Liver (tissue), 9 donors: ENCODE results near the gene RGCC. TPM values are rescaled to one million over a fixed set of nuclear protein-coding genes. Genes with fewer than 3 reads are reported as not detected.

Experiments
- DNase-seq: peaks from one replicate; pipeline ENCODE4 v3.0.0-alpha.2; 2017; ENCODE audit warnings: low spot score
- H3K27ac ChIP-seq, 2 donors: one replicate each; pipeline ENCODE4 v1.7.0; 2013; ENCODE audit warnings: inconsistent platforms in 2 of 2, low read length in 2 of 2, control low read depth in 1 of 2, low read depth in 1 of 2, mild to moderate bottlenecking in 1 of 2
- H3K27me3 ChIP-seq, 4 donors: one replicate each; pipeline versions ENCODE4 v1.6.1 to v1.7.0; 2013; ENCODE audit warnings: low read length in 3 of 4, inconsistent platforms in 1 of 4, mild to moderate bottlenecking in 1 of 4, moderate library complexity in 1 of 4; ENCODE audit not compliant: control insufficient read depth in 4 of 4, insufficient read depth in 4 of 4
- H3K36me3 ChIP-seq, 4 donors: one replicate each; pipeline versions ENCODE4 v1.6.1 to v1.7.0; 2013; ENCODE audit warnings: low read length in 3 of 4, mild to moderate bottlenecking in 3 of 4, low read depth in 1 of 4, moderate library complexity in 1 of 4; ENCODE audit not compliant: control insufficient read depth in 4 of 4, insufficient read depth in 3 of 4
- H3K4me1 ChIP-seq, 4 donors: one replicate each; pipeline versions ENCODE4 v1.6.1 to v1.7.0; 2013; ENCODE audit warnings: low read length in 3 of 4, mild to moderate bottlenecking in 3 of 4, moderate library complexity in 1 of 4; ENCODE audit not compliant: control insufficient read depth in 4 of 4, insufficient read depth in 4 of 4
- H3K4me3 ChIP-seq, 3 donors: one replicate each; pipeline versions ENCODE4 v1.6.1 to v1.7.0; 2013; ENCODE audit warnings: low read length in 3 of 3, control low read depth in 1 of 3, low read depth in 1 of 3, mild to moderate bottlenecking in 1 of 3
- H3K9ac ChIP-seq, 2 donors: one replicate each; pipeline ENCODE4 v1.7.0; 2013; ENCODE audit warnings: low read length in 2 of 2, mild to moderate bottlenecking in 2 of 2, moderate library complexity in 2 of 2, control low read depth in 1 of 2, low read depth in 1 of 2
- H3K9me3 ChIP-seq, 4 donors: one replicate each; pipeline versions ENCODE4 v1.6.1 to v1.7.0; 2013; ENCODE audit warnings: low read length in 3 of 4; ENCODE audit not compliant: control insufficient read depth in 4 of 4
- EGR1 ChIP-seq, 2 donors: IDR thresholded peaks; 2 replicates each; pipeline ENCODE4 v1.6.1; 2016 to 2018; ENCODE audit warnings: antibody characterized with exemption in 2 of 2, low read depth in 2 of 2
- FOXA1 ChIP-seq: IDR thresholded peaks from 2 replicates; pipeline ENCODE4 v1.6.1; 2016; ENCODE audit warnings: antibody characterized with exemption
- FOXA2 ChIP-seq: IDR thresholded peaks from 2 replicates; pipeline ENCODE4 v1.6.1; 2016; ENCODE audit warnings: antibody characterized with exemption
- GABPA ChIP-seq, 2 donors: IDR thresholded peaks in 1 of 2; conservative IDR thresholded peaks in 1 of 2; 2 replicates each; pipeline ENCODE4 v1.6.1; 2016; ENCODE audit warnings: antibody characterized with exemption in 2 of 2, mild to moderate bottlenecking in 1 of 2, moderate library complexity in 1 of 2
- HNF4A ChIP-seq, 2 donors: conservative IDR thresholded peaks; 2 replicates each; pipeline ENCODE4 v1.6.1; 2016; ENCODE audit warnings: antibody characterized with exemption in 2 of 2, mild to moderate bottlenecking in 2 of 2
- HNF4G ChIP-seq: IDR thresholded peaks from 2 replicates; pipeline ENCODE4 v1.6.1; 2016; ENCODE audit warnings: antibody characterized with exemption
- JUND ChIP-seq, 2 donors: IDR thresholded peaks; 2 replicates each; pipeline ENCODE4 v1.6.1; 2016; ENCODE audit warnings: antibody characterized with exemption in 2 of 2
- NR2F2 ChIP-seq: IDR thresholded peaks from 2 replicates; pipeline ENCODE4 v1.6.1; 2016; ENCODE audit warnings: antibody characterized with exemption
- RAD21 ChIP-seq, 2 donors: IDR thresholded peaks; 2 replicates each; pipeline ENCODE4 v1.6.1; 2016; ENCODE audit warnings: antibody characterized with exemption in 2 of 2, mild to moderate bottlenecking in 2 of 2
- RXRA ChIP-seq, 2 donors: IDR thresholded peaks; 2 replicates each; pipeline ENCODE4 v1.6.1; 2017 to 2018; ENCODE audit warnings: antibody characterized with exemption in 2 of 2, mild to moderate bottlenecking in 1 of 2
- SP1 ChIP-seq: IDR thresholded peaks from 2 replicates; pipeline ENCODE4 v1.6.1; 2018; ENCODE audit warnings: antibody characterized with exemption, mild to moderate bottlenecking
- TAF1 ChIP-seq: conservative IDR thresholded peaks from 2 replicates; pipeline ENCODE4 v1.6.1; 2016; ENCODE audit warnings: antibody characterized with exemption, mild to moderate bottlenecking
- YY1 ChIP-seq: IDR thresholded peaks from 2 replicates; pipeline ENCODE4 v1.6.1; 2016; ENCODE audit warnings: antibody characterized with exemption, mild to moderate bottlenecking
- WGBS: extraction: QIAGEN DNeasy Blood & Tissue Kit; methylation state at CpG from one replicate; pipeline ENCODE4 v1.1.7; 2013; 5-methylcytosine and 5-hydroxymethylcytosine counted together
- polyA plus RNA-seq, 2 donors: library from polyadenylated mRNA; stranded (reverse) in 1 of 2; unstranded in 1 of 2; fragments of 200-250 nt in 1 of 2; fragments of >200 nt in 1 of 2; fragmentation: Nextera tagmentation in 1 of 2; extraction: Ambion mirVana in 1 of 2; gene quantifications; one replicate each; pipeline versions ENCODE4 v1.2.1 to v1.2.3, GENCODE V29; 2013 to 2015
- total RNA-seq, 2 donors: library from RNA; depleted of rRNA; stranded (reverse); fragments of >200 nt; gene quantifications; one replicate each; pipeline ENCODE4 v1.2.3, GENCODE V29; 2014
- TF ChIP-seq, protein P1 (sequence below): IDR thresholded peaks from 2 replicates; pipeline ENCODE4 v1.6.1; 2016; ENCODE audit warnings: antibody characterized with exemption, mild to moderate bottlenecking
- TF ChIP-seq, protein P2 (sequence below): fragments of 150-350 bp; IDR thresholded peaks from 2 replicates; pipeline ENCODE4 v1.5.1; 2017; ENCODE audit warnings: improper control_type of control experiment, low read depth, low read length; ENCODE audit not compliant: missing input control
- TF ChIP-seq, protein P3 (sequence below): IDR thresholded peaks from 2 replicates; pipeline ENCODE4 v1.6.1; 2016; ENCODE audit warnings: antibody characterized with exemption
- TF ChIP-seq, protein P4 (sequence below): IDR thresholded peaks from 2 replicates; pipeline ENCODE4 v1.6.1; 2016; ENCODE audit warnings: antibody characterized with exemption
- TF ChIP-seq, protein P5 (sequence below): IDR thresholded peaks from 2 replicates; pipeline ENCODE4 v1.6.1; 2016; ENCODE audit warnings: antibody characterized with exemption
- donor health status: healthy.
- donor health status: healthy.
- donor health status: healthy.
- donor health status: healthy.
- donor health status: healthy.

RGCC gene
- total and polyA plus RNA-seq, 4 donors, result 0.59 to 96.7 (median 1.3) TPM

DNA sequence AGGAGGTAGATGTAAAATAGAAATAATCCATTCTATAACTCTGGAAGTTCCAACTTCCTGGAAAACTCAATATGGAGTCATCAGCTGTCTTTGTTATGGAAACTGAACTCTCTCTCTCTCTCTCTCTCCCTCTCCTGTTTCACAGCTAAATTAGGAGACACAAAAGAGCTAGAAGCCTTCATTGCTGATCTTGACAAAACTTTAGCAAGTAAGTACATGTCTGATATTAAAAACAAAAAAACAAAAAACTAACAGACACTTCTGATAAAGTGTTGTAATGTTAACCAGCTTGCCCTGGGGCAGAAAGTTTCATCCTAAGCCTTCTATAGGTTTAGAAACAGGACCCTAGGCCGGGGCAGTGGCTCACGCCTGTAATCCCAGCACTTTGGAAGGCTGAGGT lies 11.3 kb downstream of the RGCC start:
- H3K4me3 ChIP-seq, result no peak overlapping the region
- no peaks in the 10 kb centered on the region for H3K4me1 ChIP-seq
- H3K36me3 ChIP-seq, result no peaks in the 10 kb centered on the region
- TF ChIP-seq HNF4A (conservative IDR thresholded peaks at IDR 0.05) (no peak), NR2F2 (no peak), RAD21 (IDR thresholded peaks at IDR 0.05) (no peak), SP1 (no peak), EGR1 (IDR thresholded peaks at IDR 0.05; ENCODE audit: low read depth in 2 of 2) (no peak)
- TF ChIP-seq, protein P1, sequence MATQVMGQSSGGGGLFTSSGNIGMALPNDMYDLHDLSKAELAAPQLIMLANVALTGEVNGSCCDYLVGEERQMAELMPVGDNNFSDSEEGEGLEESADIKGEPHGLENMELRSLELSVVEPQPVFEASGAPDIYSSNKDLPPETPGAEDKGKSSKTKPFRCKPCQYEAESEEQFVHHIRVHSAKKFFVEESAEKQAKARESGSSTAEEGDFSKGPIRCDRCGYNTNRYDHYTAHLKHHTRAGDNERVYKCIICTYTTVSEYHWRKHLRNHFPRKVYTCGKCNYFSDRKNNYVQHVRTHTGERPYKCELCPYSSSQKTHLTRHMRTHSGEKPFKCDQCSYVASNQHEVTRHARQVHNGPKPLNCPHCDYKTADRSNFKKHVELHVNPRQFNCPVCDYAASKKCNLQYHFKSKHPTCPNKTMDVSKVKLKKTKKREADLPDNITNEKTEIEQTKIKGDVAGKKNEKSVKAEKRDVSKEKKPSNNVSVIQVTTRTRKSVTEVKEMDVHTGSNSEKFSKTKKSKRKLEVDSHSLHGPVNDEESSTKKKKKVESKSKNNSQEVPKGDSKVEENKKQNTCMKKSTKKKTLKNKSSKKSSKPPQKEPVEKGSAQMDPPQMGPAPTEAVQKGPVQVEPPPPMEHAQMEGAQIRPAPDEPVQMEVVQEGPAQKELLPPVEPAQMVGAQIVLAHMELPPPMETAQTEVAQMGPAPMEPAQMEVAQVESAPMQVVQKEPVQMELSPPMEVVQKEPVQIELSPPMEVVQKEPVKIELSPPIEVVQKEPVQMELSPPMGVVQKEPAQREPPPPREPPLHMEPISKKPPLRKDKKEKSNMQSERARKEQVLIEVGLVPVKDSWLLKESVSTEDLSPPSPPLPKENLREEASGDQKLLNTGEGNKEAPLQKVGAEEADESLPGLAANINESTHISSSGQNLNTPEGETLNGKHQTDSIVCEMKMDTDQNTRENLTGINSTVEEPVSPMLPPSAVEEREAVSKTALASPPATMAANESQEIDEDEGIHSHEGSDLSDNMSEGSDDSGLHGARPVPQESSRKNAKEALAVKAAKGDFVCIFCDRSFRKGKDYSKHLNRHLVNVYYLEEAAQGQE, result no peak
- H3K9me3 ChIP-seq, result no peaks in the 10 kb centered on the region
- H3K27me3 ChIP-seq, result no peaks in the 10 kb centered on the region
- no peak for DNase-seq
- H3K27ac ChIP-seq, result no peak overlapping the region
- 96% methylated on average over 2 of the region's 2 CpGs for WGBS
- no peak overlapping the region for H3K9ac ChIP-seq

DNA sequence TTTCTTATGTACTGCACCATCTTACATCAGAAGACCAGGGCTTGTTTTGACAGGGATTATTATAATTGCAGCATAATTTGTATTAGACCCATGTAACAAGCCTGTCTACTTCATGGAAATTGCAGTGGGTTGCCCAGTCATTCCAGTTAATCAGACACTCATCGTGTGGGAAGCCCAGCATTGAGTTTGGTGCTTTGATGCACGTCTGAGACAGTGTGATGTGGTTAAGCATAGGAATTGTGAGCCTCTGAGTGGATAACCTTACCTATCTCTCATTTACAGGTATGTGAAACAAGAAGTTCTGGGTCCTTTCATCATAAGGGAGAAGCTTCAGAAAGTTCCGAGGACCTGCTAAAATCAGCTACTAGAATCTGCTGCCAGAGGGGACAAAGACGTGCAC lies 12.8 kb downstream of the RGCC start:
- WGBS, result 82% methylated on average over 4 of the region's 4 CpGs
- Histone ChIP-seq H3K4me3 (no peak overlapping the region), H3K27ac (no peak overlapping the region), H3K9ac (no peak overlapping the region), H3K27me3 (no peaks in the 10 kb centered on the region), H3K4me1 (no peaks in the 10 kb centered on the region), H3K36me3 (no peaks in the 10 kb centered on the region), H3K9me3 (no peaks in the 10 kb centered on the region)
- no peak for DNase-seq
- TF ChIP-seq, protein P2, sequence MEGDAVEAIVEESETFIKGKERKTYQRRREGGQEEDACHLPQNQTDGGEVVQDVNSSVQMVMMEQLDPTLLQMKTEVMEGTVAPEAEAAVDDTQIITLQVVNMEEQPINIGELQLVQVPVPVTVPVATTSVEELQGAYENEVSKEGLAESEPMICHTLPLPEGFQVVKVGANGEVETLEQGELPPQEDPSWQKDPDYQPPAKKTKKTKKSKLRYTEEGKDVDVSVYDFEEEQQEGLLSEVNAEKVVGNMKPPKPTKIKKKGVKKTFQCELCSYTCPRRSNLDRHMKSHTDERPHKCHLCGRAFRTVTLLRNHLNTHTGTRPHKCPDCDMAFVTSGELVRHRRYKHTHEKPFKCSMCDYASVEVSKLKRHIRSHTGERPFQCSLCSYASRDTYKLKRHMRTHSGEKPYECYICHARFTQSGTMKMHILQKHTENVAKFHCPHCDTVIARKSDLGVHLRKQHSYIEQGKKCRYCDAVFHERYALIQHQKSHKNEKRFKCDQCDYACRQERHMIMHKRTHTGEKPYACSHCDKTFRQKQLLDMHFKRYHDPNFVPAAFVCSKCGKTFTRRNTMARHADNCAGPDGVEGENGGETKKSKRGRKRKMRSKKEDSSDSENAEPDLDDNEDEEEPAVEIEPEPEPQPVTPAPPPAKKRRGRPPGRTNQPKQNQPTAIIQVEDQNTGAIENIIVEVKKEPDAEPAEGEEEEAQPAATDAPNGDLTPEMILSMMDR, result no peak
- TF ChIP-seq, protein P3, sequence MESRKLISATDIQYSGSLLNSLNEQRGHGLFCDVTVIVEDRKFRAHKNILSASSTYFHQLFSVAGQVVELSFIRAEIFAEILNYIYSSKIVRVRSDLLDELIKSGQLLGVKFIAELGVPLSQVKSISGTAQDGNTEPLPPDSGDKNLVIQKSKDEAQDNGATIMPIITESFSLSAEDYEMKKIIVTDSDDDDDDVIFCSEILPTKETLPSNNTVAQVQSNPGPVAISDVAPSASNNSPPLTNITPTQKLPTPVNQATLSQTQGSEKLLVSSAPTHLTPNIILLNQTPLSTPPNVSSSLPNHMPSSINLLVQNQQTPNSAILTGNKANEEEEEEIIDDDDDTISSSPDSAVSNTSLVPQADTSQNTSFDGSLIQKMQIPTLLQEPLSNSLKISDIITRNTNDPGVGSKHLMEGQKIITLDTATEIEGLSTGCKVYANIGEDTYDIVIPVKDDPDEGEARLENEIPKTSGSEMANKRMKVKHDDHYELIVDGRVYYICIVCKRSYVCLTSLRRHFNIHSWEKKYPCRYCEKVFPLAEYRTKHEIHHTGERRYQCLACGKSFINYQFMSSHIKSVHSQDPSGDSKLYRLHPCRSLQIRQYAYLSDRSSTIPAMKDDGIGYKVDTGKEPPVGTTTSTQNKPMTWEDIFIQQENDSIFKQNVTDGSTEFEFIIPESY, result no peak
- TF ChIP-seq GABPA (IDR thresholded peaks at IDR 0.05 in 1 of 2, conservative IDR thresholded peaks at IDR 0.05 in 1 of 2) (no peak), JUND (IDR thresholded peaks at IDR 0.05) (no peak), FOXA2 (no peak), SP1 (no peak), NR2F2 (no peak), YY1 (no peak), HNF4G (no peak), FOXA1 (no peak), HNF4A (conservative IDR thresholded peaks at IDR 0.05) (no peak), RAD21 (IDR thresholded peaks at IDR 0.05) (no peak), EGR1 (IDR thresholded peaks at IDR 0.05; ENCODE audit: low read depth in 2 of 2) (no peak), TAF1 (no peak), RXRA (IDR thresholded peaks at IDR 0.05) (no peak)
- TF ChIP-seq, protein P1, result no peak
- TF ChIP-seq, protein P4, sequence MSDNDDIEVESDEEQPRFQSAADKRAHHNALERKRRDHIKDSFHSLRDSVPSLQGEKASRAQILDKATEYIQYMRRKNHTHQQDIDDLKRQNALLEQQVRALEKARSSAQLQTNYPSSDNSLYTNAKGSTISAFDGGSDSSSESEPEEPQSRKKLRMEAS, result no peak
- TF ChIP-seq, protein P5, sequence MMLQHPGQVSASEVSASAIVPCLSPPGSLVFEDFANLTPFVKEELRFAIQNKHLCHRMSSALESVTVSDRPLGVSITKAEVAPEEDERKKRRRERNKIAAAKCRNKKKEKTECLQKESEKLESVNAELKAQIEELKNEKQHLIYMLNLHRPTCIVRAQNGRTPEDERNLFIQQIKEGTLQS, result no peak
